Endothelial cell of umbilical vein (primary cell): ENCODE results near the gene GJB2. TPM values are rescaled to one million over a fixed set of nuclear protein-coding genes. Genes with fewer than 3 reads are reported as not detected.

Source experiments
- BruUV-seq: library from RNA; stranded (reverse); fragments of 400-500 nt; replicated peaks from 2 replicates; lab custom pipeline; 2021; lab: Mats Ljungman, UMichigan
- CTCF ChIA-PET: fragments of 300-600, 350-600 bp; sonication (Branson Sonifier 250); formaldehyde crosslinking; loops from one replicate; lab custom pipeline; 2021; ENCODE audit warnings: antibody characterized with exemption, inconsistent platforms; lab: Charles Lee
- POLR2A ChIA-PET: fragments of 300-600, 350-600 bp; sonication (Branson Sonifier 250); formaldehyde crosslinking; loops from one replicate; lab custom pipeline; 2021; ENCODE audit warnings: antibody characterized with exemption, inconsistent platforms; lab: Charles Lee
- DNase-seq: peaks from one replicate; pipeline ENCODE4 v3.0.0-alpha.2; 2011; ENCODE audit warnings: low read depth, low spot score
- FAIRE-seq: peaks from 2 replicates; lab custom pipeline; 2011; peaks lifted over from hg19 to GRCh38; lab: Jason Lieb, UNC
- H2AFZ ChIP-seq: 2 replicates; pipeline ENCODE4 v1.6.0; 2012; ENCODE audit warnings: low read depth, low read length, control low read depth, inconsistent platforms
- H3K27ac ChIP-seq: 2 replicates; pipeline ENCODE4 v1.5.1; 2011; ENCODE audit warnings: low read depth, mild to moderate bottlenecking, control low read depth, low read length, moderate library complexity; ENCODE audit not compliant: insufficient read depth
- H3K27me3 ChIP-seq, 2 experiments: 2 replicates each; pipeline versions ENCODE4 v1.6.0 to v1.6.1; 2011; ENCODE audit warnings: low read length in 2 of 2, mixed read lengths in 1 of 2; ENCODE audit not compliant: control insufficient read depth in 2 of 2, insufficient read depth in 2 of 2
- H3K36me3 ChIP-seq, 2 experiments: 2 replicates in 1 of 2; 3 replicates in 1 of 2; pipeline ENCODE4 v1.5.1; 2011; ENCODE audit warnings: low read length in 2 of 2, mild to moderate bottlenecking in 1 of 2, moderate library complexity in 1 of 2; ENCODE audit not compliant: control insufficient read depth in 2 of 2, insufficient read depth in 2 of 2; ENCODE audit errors: extremely low read depth in 1 of 2
- H3K4me1 ChIP-seq: 3 replicates; pipeline ENCODE4 v1.5.1; 2011; ENCODE audit warnings: mild to moderate bottlenecking, low read length; ENCODE audit not compliant: control insufficient read depth, insufficient read depth; ENCODE audit errors: extremely low read depth
- H3K4me2 ChIP-seq: 2 replicates; pipeline ENCODE4 v1.6.1; 2011; ENCODE audit warnings: low read length, control low read depth, mixed read lengths; ENCODE audit not compliant: insufficient read depth
- H3K4me3 ChIP-seq, 3 experiments: fragments of 200-600 bp in 1 of 3; sonication (generic), shearing (Covaris generic) in 1 of 3; replicated peaks in 1 of 3; 2 replicates each; pipeline ENCODE4 v1.5.1; 2011 to 2016; ENCODE audit warnings: control low read depth in 3 of 3, low read length in 3 of 3, mild to moderate bottlenecking in 2 of 3, inconsistent platforms in 1 of 3, low read depth in 1 of 3, moderate library complexity in 1 of 3; ENCODE audit not compliant: insufficient read depth in 1 of 3
- H3K79me2 ChIP-seq: 2 replicates; pipeline ENCODE4 v1.6.0; 2012; ENCODE audit warnings: low read length, inconsistent platforms; ENCODE audit not compliant: control insufficient read depth, insufficient read depth
- H3K9ac ChIP-seq: replicated peaks from 2 replicates; pipeline ENCODE3; 2011; ENCODE audit warnings: low read length, control low read depth; ENCODE audit not compliant: insufficient read depth; ENCODE audit errors: extremely low read depth
- H3K9me1 ChIP-seq: replicated peaks from 3 replicates; pipeline ENCODE4 v1.6.0; 2011; ENCODE audit warnings: mild to moderate bottlenecking, low read length; ENCODE audit not compliant: control insufficient read depth, insufficient read depth; ENCODE audit errors: extremely low read depth
- H3K9me3 ChIP-seq: replicated peaks from 2 replicates; pipeline ENCODE4 v1.5.1; 2012; ENCODE audit warnings: low read length, inconsistent platforms; ENCODE audit not compliant: control insufficient read depth, insufficient read depth
- H4K20me1 ChIP-seq: replicated peaks from 2 replicates; pipeline ENCODE3; 2011; ENCODE audit warnings: mild to moderate bottlenecking, low read length; ENCODE audit not compliant: control insufficient read depth, insufficient read depth; ENCODE audit errors: extremely low read depth
- EZH2 ChIP-seq: IDR thresholded peaks from 2 replicates; pipeline ENCODE4 v1.6.1; 2012; ENCODE audit warnings: borderline replicate concordance, low read depth, mild to moderate bottlenecking, moderate library complexity, low read length, inconsistent platforms; ENCODE audit not compliant: severe bottlenecking
- FOS ChIP-seq: IDR thresholded peaks from 2 replicates; pipeline ENCODE4 v1.6.1; 2011; ENCODE audit warnings: mild to moderate bottlenecking, low read length, moderate library complexity, borderline replicate concordance; ENCODE audit not compliant: insufficient read depth
- GATA2 ChIP-seq: IDR thresholded peaks from 2 replicates; pipeline ENCODE4 v1.7.0; 2011; ENCODE audit warnings: low read depth, mild to moderate bottlenecking, moderate library complexity, mixed read lengths, low read length; ENCODE audit not compliant: insufficient read length, insufficient read depth
- JUN ChIP-seq: IDR thresholded peaks from 2 replicates; pipeline ENCODE4 v1.6.1; 2011; ENCODE audit warnings: borderline replicate concordance, low read depth; ENCODE audit not compliant: insufficient read length, insufficient read depth
- MYC ChIP-seq: IDR thresholded peaks from one replicate; pipeline ENCODE4 v1.6.1; 2011; ENCODE audit warnings: mild to moderate bottlenecking, low read depth, low read length
- POLR2A ChIP-seq: IDR thresholded peaks from 2 replicates; pipeline ENCODE4 v1.6.1; 2012; ENCODE audit warnings: low read depth, mild to moderate bottlenecking, control low read depth, low read length
- POLR2AphosphoS5 ChIP-seq: IDR thresholded peaks from 2 replicates; pipeline ENCODE4 v1.6.1; 2012; ENCODE audit warnings: low read depth, mild to moderate bottlenecking, control low read depth, low read length, moderate library complexity; ENCODE audit not compliant: insufficient read depth
- dilution Hi-C: fragments of 300-500 bp; cut with MboI; formaldehyde crosslinking; loops from one replicate; pipeline ENCODE4 v1.15.0; 2019; ENCODE audit warnings: low sequenced_read_pairs; ENCODE audit not compliant: extremely low pct_ligation_motif_present
- intact Hi-C: fragments of 100-400 bp; cut with micrococcal nuclease; formaldehyde crosslinking; loops from one replicate; pipeline ENCODE4 v1.10.0; 2022
- polyA plus RNA-seq, 4 experiments: library from polyadenylated mRNA; depleted of rRNA in 3 of 4; stranded (reverse) in 3 of 4; unstranded in 1 of 4; fragments of >200 nt; gene quantifications; 2 replicates each; pipeline versions ENCODE4 v1.2.1 to v1.2.3, GENCODE V29; 2011 to 2012; ENCODE audit warnings: missing spikeins in 1 of 4
- total RNA-seq: library from RNA; stranded (reverse); gene quantifications from 2 replicates; pipeline ENCODE4 v1.2.3, GENCODE V29; 2021
- TF ChIP-seq, protein P1 (sequence below), 2 donors: IDR thresholded peaks; 1 replicate in 1 of 2; 2 replicates in 1 of 2; pipeline ENCODE4 v1.5.1; 2011; ENCODE audit warnings: low read length in 2 of 2, mild to moderate bottlenecking in 2 of 2, moderate library complexity in 2 of 2, control low read depth in 1 of 2, inconsistent platforms in 1 of 2, low read depth in 1 of 2; ENCODE audit not compliant: insufficient read depth in 1 of 2; ENCODE audit errors: extremely low read depth in 1 of 2
- TF ChIP-seq, protein P2 (sequence below): IDR thresholded peaks from 2 replicates; pipeline ENCODE4 v1.6.1; 2011; ENCODE audit not compliant: insufficient read depth, insufficient read length

GJB2 gene
- total and polyA plus RNA-seq, 2 donors (not counting 3 experiments of a cell fraction or from before 2014, with no cell fraction given) = not detected

DNA sequence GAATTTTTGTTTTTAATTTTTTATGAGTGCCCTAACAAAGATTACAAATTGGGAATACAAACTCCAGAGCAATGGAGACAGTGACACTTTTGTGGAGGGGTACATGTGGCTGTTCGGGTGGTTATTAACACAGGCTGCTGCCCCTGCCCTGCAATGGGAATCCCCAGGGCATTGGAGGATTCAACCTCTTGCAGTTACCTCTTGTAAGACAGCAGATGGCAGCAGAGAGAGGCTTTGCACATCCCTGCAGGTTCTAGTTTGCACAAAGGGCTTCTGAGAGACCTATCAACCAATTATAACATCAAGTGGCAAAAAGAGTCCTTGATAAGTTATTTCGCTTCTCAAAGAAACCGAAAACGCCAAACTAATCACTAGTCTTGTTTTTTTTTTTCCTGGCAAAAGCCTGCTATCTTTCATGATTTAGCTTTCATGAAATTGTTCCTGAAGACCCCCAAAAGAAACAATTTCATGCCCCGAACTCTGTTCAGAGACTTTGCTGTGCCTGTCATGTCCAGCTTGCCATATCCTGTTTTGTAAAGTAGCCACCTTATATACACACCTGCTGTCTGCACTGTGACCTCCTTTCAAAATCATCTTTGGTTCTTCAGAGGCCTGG is 10.4 kb downstream of the GJB2 start:
- H3K9me3 ChIP-seq = no peaks in the 10 kb centered on the region
- no peak overlapping the region for H3K4me2 ChIP-seq
- no peaks in the 10 kb centered on the region for H3K4me1 ChIP-seq
- ChIA-PET POLR2A (no interaction called here), CTCF (interaction anchor here (0.7 to 1.7 kb wide), 10 partner anchors 9 to 743 kb away, joined by 3 to 7 read pairs (median 4); no protein-coding TSS in a partner anchor)
- no peaks in the 10 kb centered on the region for H3K36me3 ChIP-seq
- no peak overlapping the region for H3K9ac ChIP-seq
- no peak overlapping the region for H3K27ac ChIP-seq
- H4K20me1 ChIP-seq = no peaks in the 10 kb centered on the region
- H3K9me1 ChIP-seq = no peaks in the 10 kb centered on the region
- no peak overlapping the region for H3K4me3 ChIP-seq
- no peak overlapping the region for H2AFZ ChIP-seq
- dilution Hi-C loops = no loop called here
- FAIRE-seq (peak; percentile 94), DNase-seq (peak; percentile 68)
- intact Hi-C loops = loop anchor here (1.0 to 2.0 kb wide), 2 partner anchors 307 to 742 kb away; no protein-coding TSS in a partner anchor
- H3K79me2 ChIP-seq = no peaks in the 10 kb centered on the region
- no TSS peak for BruUV-seq
- TF ChIP-seq, protein P1, sequence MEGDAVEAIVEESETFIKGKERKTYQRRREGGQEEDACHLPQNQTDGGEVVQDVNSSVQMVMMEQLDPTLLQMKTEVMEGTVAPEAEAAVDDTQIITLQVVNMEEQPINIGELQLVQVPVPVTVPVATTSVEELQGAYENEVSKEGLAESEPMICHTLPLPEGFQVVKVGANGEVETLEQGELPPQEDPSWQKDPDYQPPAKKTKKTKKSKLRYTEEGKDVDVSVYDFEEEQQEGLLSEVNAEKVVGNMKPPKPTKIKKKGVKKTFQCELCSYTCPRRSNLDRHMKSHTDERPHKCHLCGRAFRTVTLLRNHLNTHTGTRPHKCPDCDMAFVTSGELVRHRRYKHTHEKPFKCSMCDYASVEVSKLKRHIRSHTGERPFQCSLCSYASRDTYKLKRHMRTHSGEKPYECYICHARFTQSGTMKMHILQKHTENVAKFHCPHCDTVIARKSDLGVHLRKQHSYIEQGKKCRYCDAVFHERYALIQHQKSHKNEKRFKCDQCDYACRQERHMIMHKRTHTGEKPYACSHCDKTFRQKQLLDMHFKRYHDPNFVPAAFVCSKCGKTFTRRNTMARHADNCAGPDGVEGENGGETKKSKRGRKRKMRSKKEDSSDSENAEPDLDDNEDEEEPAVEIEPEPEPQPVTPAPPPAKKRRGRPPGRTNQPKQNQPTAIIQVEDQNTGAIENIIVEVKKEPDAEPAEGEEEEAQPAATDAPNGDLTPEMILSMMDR (IDR thresholded peaks at IDR 0.05; ENCODE audit: extremely low read depth in 1 of 2, insufficient read depth in 1 of 2, low read depth in 1 of 2, low read length in 2 of 2) = peak; percentile 74 to 78
- TF ChIP-seq, protein P2, sequence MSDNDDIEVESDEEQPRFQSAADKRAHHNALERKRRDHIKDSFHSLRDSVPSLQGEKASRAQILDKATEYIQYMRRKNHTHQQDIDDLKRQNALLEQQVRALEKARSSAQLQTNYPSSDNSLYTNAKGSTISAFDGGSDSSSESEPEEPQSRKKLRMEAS = no peak
- peaks cover 28 to 45% of the 10 kb centered on the region in 2 experiments for H3K27me3 ChIP-seq

DNA sequence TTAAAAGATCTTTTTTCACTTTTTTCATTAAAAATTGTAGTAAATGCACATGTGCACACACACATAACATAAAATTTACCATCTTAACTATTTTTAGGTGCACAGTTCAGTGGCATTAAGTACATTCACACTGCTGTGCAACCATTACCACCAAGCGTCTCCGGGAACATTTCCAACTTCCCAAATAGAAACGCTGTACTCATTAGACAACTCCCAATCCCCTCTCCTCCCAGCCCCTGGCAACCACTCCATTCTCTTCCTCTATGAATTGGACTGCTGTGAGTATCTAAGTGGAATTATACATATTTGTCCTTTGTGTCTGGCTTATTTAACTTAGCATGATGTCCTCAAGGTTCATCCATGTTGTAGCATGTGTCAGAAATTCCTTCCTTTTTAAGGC is 11.6 kb downstream of the GJB2 start:
- H3K79me2 ChIP-seq = no peaks in the 10 kb centered on the region
- peaks cover 28 to 51% of the 10 kb centered on the region in 2 experiments for H3K27me3 ChIP-seq
- no TSS peak for BruUV-seq
- H3K4me1 ChIP-seq = no peaks in the 10 kb centered on the region
- ChIA-PET CTCF (interaction anchor here (2.7 kb wide), 1 partner anchor 744 kb away, joined by 11 read pairs; no protein-coding TSS in a partner anchor), POLR2A (no interaction called here)
- no peaks in the 10 kb centered on the region for H4K20me1 ChIP-seq
- H3K4me2 ChIP-seq = no peak overlapping the region
- H3K9me3 ChIP-seq = no peaks in the 10 kb centered on the region
- no peak overlapping the region for H2AFZ ChIP-seq
- no peak overlapping the region for H3K4me3 ChIP-seq
- TF ChIP-seq POLR2AphosphoS5 = no peak
- no peak for TF ChIP-seq MYC
- no peak for TF ChIP-seq GATA2
- no peak for TF ChIP-seq FOS
- no peak for TF ChIP-seq POLR2A
- TF ChIP-seq, protein P2 = no peak
- no peak for TF ChIP-seq JUN
- TF ChIP-seq, protein P1 (IDR thresholded peaks at IDR 0.05; ENCODE audit: extremely low read depth in 1 of 2, insufficient read depth in 1 of 2, low read depth in 1 of 2, low read length in 2 of 2) = no peak
- no peak for TF ChIP-seq EZH2
- H3K9me1 ChIP-seq = no peaks in the 10 kb centered on the region
- H3K36me3 ChIP-seq = no peaks in the 10 kb centered on the region
- H3K9ac ChIP-seq = no peak overlapping the region
- no peak overlapping the region for H3K27ac ChIP-seq
- intact Hi-C loops (no loop called here), dilution Hi-C loops (no loop called here)
- FAIRE-seq (no peak), DNase-seq (no peak)
